Epithelial cell of esophagus (primary cell): ENCODE measurements around the gene CDK5RAP1.

Source experiments
- DNase-seq: peaks from one replicate; pipeline ENCODE4 v3.0.0; 2010; ENCODE audit warnings: low read depth
- H3K4me3 ChIP-seq: 2 replicates; pipeline ENCODE4 v1.5.1; 2011; ENCODE audit warnings: mild to moderate bottlenecking, low read length, control low read depth
- TF ChIP-seq, protein P1 (sequence below): IDR thresholded peaks from 2 replicates; pipeline ENCODE4 v1.5.1; 2011; ENCODE audit warnings: low read depth, mild to moderate bottlenecking, low read length, control low read depth, inconsistent platforms; ENCODE audit not compliant: insufficient read depth; ENCODE audit errors: missing control alignments

CDK5RAP1 gene, protein sequence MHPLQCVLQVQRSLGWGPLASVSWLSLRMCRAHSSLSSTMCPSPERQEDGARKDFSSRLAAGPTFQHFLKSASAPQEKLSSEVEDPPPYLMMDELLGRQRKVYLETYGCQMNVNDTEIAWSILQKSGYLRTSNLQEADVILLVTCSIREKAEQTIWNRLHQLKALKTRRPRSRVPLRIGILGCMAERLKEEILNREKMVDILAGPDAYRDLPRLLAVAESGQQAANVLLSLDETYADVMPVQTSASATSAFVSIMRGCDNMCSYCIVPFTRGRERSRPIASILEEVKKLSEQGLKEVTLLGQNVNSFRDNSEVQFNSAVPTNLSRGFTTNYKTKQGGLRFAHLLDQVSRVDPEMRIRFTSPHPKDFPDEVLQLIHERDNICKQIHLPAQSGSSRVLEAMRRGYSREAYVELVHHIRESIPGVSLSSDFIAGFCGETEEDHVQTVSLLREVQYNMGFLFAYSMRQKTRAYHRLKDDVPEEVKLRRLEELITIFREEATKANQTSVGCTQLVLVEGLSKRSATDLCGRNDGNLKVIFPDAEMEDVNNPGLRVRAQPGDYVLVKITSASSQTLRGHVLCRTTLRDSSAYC

DNA sequence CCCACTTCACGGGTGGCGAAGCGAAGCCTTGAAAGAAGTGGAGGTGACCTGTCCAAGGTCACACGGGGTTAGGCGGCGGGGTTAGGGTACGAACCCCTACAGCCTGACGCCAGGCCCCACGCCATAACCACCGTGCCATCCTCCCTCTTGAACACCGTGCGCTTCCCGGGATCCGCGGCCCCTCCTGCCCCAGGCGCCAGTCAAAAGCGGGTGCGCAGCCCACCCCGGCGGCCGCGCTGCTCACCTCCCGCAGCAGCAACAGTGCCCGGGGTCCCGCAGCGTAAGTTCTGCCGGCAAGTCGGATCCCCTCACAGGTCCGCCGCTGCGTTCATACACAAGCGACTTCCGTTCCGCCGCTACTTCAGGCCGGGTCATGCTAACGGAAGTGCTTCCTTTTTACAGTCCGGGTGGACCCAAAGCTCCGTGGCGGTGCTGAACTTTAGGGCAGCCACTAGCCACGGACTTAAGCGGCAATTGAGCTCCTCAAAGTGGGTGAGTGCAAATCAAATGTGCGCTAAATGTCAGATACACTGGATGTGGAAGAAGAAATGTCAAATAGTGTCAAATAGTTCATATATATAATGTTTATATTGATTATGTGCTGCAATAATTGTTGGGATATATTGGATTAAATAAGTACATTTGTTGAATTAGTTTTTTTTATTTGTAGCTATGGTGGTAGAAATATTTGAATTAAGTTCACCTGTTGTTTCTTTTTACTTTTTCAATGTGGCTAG is at the start of gene CDK5RAP1:
CDK5RAP1 (minus strand) TSS at position 336 of the 737 bp plus-strand sequence. CDS start 4,455 bp downstream, outside the sequence.
- DNase-seq = peak; percentile 93
- TF ChIP-seq, protein P1, sequence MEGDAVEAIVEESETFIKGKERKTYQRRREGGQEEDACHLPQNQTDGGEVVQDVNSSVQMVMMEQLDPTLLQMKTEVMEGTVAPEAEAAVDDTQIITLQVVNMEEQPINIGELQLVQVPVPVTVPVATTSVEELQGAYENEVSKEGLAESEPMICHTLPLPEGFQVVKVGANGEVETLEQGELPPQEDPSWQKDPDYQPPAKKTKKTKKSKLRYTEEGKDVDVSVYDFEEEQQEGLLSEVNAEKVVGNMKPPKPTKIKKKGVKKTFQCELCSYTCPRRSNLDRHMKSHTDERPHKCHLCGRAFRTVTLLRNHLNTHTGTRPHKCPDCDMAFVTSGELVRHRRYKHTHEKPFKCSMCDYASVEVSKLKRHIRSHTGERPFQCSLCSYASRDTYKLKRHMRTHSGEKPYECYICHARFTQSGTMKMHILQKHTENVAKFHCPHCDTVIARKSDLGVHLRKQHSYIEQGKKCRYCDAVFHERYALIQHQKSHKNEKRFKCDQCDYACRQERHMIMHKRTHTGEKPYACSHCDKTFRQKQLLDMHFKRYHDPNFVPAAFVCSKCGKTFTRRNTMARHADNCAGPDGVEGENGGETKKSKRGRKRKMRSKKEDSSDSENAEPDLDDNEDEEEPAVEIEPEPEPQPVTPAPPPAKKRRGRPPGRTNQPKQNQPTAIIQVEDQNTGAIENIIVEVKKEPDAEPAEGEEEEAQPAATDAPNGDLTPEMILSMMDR = no peak
- peak within 1 kb of the TSS; percentile 99 for H3K4me3 ChIP-seq

DNA sequence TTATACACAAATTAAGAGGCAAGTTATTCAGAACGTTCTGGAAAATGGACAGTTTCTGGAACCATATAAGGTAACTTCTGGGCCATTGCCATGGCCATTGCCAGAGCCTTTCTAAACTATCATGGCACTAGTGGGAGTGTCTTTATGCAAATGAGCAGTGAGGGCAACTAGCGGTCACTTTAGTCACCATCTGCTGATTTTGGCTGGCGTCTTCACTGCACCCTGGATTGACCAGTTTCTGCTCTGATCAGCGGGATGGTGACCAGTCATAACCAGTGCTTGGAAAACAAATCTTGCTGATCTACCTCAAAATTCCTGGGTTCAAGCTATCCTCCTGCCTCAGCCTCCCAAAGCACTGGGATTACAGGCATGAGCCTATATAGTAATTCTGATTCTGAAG is 49.5 kb upstream of the CDK5RAP1 start:
- TF ChIP-seq, protein P1 = no peak
- DNase-seq = no peak
- H3K4me3 ChIP-seq = no peak overlapping the region

DNA sequence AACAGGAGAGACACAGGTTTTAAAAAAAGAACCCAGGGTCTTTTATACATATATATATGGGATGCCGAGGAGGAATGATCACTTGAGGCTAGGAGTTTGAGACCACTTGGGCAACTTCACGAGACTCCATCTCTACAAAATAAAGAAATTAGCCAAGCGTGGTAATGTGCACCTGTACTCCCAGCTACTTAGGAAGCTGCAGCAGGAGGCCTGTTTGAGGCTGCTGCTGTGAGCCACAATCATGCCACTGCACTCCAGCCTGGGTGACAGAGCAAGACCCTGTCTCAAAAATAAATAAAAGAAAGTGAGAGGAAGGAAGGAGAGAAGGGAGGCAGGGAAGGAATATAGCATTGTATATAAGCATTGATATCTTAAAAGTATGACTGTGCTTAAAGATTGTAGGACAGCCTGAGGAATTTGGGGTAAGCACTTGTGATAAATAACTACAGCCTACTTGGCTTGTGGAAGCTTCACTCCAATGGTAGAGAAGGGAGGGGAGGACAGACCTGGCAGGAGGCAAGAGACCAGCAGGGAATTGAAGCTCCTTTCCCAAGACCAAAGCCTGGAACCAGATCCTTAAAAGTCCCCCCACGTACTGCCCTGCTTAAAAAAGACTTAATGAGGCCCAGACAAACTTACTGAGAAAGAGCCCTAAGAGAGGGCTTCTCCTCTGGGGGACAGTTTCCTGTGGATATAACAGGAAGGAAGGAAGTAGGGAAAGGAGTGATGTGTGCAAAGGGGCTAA is 44.7 kb upstream of the CDK5RAP1 start:
- DNase-seq = no peak
- H3K4me3 ChIP-seq = no peak overlapping the region
- TF ChIP-seq, protein P1 = no peak

DNA sequence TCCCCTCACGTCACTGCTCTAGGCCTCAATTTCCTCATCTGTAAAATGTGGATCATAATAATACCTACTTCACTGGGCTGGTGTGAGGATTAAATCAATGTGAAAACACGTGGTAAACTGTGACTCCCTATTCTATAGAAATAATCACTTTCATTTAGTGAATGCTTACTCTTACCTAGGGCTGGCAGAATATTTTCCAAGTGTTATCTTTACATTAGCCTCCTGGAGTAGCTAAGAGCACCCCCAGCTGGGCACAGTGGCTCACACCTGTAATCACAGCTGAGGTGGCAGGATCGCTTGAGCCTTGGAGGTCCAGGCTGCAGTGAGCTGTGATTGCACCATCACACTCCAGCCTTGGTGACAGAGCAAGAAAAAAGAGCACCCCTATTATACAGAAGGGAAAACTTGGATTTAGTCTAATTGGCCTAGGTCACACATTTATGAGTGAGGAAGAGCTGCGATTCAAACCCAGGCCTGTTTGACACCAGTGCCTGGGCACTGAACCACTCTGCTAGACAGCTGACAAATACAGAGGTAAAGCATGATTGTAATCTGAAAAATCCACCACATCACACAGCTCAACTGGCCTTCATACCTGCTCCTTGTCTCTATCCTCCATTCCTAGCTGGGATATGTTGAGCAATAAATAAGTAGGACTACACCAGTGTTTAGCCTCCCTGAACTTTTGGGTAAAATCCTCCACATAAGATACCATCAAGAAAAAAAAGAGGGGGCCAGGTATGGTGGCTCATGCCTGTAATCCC is 43.7 kb upstream of the CDK5RAP1 start:
- H3K4me3 ChIP-seq = no peak overlapping the region
- TF ChIP-seq, protein P1 = peak; percentile 42
- peak; percentile 62 for DNase-seq

DNA sequence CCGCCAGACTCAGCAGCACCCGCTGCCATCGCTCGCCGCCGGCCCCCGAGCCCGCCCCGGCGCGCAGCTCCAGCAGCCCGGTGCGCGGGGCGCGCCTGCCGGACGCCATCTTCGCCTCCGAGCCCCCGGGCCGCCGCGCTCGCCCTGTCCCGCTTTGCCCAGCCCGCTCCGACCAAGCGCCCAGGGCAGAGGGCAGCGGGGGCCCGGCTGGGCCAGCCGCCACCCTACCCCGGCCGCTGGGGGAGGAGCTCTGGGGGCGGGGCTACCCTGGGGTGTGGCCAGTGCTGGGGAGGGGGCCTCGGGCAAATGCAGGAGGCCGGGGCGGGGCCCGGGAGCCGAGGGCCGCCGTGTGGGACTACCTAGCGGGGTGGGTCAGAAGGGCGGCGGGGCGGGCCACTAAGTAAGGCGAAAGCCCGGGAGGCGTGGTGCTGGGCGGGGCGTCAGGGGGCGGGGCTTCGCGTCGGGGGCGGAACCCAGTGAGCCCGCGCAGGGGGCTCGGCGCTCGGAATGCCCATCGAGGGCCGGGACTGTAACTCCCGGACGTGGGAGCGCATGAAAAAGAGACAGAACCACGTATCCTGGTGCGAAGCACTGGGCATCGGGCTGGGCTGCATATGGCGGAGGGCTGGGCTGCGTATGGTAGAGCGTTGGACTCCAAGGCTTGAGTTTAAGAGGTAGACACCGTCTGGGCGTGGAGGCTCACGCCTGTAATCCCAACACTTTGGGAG is 42.4 kb upstream of the CDK5RAP1 start, which contains the start of gene SNTA1:
SNTA1 (minus strand) TSS at position 252 of the 728 bp plus-strand sequence; CDS start at position 109, 143 bp downstream.
- DNase-seq = peak; percentile 81
- TF ChIP-seq, protein P1 = no peak

More for the DNA sequence above, 42.4 kb upstream of the CDK5RAP1 start, which contains the start of gene SNTA1:
- peak within 1 kb of the TSS; percentile 54 for H3K4me3 ChIP-seq
